Lower leg skin (tissue), 4 donors: Measurements from ENCODE around the gene CCSER2. TPM values are rescaled to one million over a fixed set of nuclear protein-coding genes. Genes with fewer than 3 reads are reported as not detected.

Source experiments
- DNase-seq, 2 donors: peaks; one replicate each; pipeline ENCODE4 v3.0.0-alpha.2; 2019; ENCODE audit warnings: low spot score in 2 of 2
- H3K4me3 ChIP-seq: fragments of 200-600 bp; sonication (generic); 2 replicates; pipeline ENCODE4 v1.5.1; 2017; ENCODE audit warnings: mild to moderate bottlenecking, low read depth; ENCODE audit not compliant: poor library complexity, severe bottlenecking
- POLR2A ChIP-seq, 2 donors: fragments of 450-650 bp; IDR thresholded peaks; one replicate each; pipeline ENCODE4 v1.6.1; 2016 to 2017; ENCODE audit warnings: antibody characterized with exemption in 2 of 2, mild to moderate bottlenecking in 1 of 2, moderate library complexity in 1 of 2
- WGBS, 2 donors: methylation state at CpG; one replicate each; pipeline ENCODE4 v1.1.5; 2018; 5-methylcytosine and 5-hydroxymethylcytosine counted together
- intact Hi-C: fragments of 100-400 bp; cut with DNase I; formaldehyde crosslinking; loops from one replicate; pipeline ENCODE4 v1.15.0; 2023; ENCODE audit warnings: low total_unique reads
- total RNA-seq, 4 donors: library from RNA; depleted of rRNA; stranded (reverse); fragments of >200 nt; gene quantifications; one replicate each; pipeline ENCODE4 v1.1.0, GENCODE V29; 2016
- TF ChIP-seq, protein P1 (sequence below), 3 donors: fragments of 450-650 bp; IDR thresholded peaks; one replicate each; pipeline ENCODE4 v1.5.1; 2016; ENCODE audit warnings: antibody characterized with exemption in 3 of 3, mild to moderate bottlenecking in 3 of 3, moderate library complexity in 2 of 3

Gene CCSER2
- total RNA-seq, 4 donors from 2014 or later: 33.3 to 69.5 (median 47.7) TPM

DNA sequence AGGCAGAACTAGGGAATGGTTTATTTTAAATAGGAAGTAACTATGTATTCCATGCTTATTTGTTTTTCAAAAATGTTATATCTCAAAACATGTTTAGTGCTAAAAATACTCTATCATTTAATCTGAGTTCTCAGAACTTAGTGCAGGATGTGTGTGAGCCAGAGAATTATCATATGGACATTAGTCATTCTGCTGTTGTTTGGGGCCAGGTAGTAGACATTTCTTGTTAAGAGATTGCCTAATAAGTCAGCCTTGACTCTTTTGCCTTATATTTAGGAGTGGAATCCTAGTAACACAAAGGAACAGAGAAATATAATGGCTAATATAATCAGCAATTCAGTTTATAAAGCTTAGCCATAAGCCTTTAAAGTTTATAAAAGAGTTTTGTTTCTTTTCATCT, 149.8 kb downstream of the CCSER2 start:
- no peak overlapping the region for H3K4me3 ChIP-seq
- TF ChIP-seq, protein P1, sequence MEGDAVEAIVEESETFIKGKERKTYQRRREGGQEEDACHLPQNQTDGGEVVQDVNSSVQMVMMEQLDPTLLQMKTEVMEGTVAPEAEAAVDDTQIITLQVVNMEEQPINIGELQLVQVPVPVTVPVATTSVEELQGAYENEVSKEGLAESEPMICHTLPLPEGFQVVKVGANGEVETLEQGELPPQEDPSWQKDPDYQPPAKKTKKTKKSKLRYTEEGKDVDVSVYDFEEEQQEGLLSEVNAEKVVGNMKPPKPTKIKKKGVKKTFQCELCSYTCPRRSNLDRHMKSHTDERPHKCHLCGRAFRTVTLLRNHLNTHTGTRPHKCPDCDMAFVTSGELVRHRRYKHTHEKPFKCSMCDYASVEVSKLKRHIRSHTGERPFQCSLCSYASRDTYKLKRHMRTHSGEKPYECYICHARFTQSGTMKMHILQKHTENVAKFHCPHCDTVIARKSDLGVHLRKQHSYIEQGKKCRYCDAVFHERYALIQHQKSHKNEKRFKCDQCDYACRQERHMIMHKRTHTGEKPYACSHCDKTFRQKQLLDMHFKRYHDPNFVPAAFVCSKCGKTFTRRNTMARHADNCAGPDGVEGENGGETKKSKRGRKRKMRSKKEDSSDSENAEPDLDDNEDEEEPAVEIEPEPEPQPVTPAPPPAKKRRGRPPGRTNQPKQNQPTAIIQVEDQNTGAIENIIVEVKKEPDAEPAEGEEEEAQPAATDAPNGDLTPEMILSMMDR (IDR thresholded peaks at IDR 0.05): no peak
- no peak for TF ChIP-seq POLR2A (IDR thresholded peaks at IDR 0.05)
- intact Hi-C loops: no loop called here
- DNase-seq: no peak

DNA sequence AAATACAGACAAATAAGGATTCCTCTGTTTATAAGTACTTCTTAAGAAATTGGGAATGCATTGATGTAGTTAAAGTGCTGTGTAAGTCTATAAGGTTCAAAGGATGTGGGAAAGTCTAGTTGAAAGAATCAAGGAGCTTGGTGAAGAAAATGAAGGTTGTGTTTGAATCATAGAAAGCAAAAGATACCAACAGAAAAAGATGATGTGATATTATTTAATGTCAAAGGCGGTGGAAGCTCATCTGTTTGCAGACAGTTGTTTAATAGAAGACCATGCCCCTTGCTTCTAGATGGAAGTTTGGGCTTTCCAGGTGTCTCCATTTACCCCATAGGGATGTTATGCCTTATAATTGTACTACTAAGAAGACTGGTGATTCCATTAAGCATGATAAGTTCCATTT, 150.3 kb downstream of the CCSER2 start:
- TF ChIP-seq POLR2A (IDR thresholded peaks at IDR 0.05): no peak
- TF ChIP-seq, protein P1 (IDR thresholded peaks at IDR 0.05): no peak
- no peak overlapping the region for H3K4me3 ChIP-seq
- DNase-seq: no peak
- WGBS, 2 donors: 97 to 100% methylated on average over 1 of the region's 1 CpG
- intact Hi-C loops: no loop called here

DNA sequence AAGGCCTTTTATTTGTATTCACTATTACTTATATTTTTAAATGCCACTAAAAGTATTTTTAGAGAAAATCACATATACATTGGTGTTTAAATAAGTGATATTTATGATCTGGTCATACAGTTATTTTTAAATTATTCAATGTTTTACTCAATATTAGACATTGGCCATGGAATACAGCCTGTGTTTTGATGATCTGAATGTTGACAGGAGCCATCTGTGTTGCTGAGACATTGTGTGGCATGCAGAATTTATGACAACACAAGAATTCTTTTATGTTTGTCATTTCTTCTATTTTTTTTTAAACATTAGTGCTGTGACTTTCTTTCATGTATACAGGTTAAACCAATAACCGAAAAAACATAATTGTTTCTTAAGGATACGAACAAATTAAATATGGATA, 156.2 kb downstream of the CCSER2 start:
- no peak for DNase-seq
- TF ChIP-seq POLR2A (IDR thresholded peaks at IDR 0.05): no peak
- TF ChIP-seq, protein P1 (IDR thresholded peaks at IDR 0.05): no peak
- H3K4me3 ChIP-seq: no peak overlapping the region
- WGBS, 2 donors: 91 to 95% methylated on average over 2 of the region's 2 CpGs
- intact Hi-C loops: no loop called here

DNA sequence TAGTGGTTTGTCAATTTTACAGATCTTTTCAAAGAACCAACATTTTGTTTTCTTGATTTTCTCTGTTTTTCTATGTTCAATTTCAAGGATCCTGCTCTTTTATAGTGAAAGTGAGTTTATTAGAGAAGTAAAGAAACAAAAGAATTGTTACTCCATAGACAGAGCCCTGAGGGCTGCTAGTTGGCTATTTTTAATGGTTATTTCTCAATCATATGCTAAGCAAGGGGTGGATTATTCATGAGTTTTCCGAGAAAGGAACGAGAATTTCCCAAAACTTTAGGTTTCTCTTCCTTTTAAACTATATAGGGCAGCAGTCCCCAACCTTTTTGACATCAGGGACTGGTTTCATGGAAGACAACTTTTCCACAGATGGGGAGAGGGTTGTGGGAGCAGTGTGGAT, 165.0 kb downstream of the CCSER2 start:
- intact Hi-C loops: no loop called here
- 77% methylated on average over 2 of the region's 2 CpGs for WGBS, 2 donors
- TF ChIP-seq POLR2A (IDR thresholded peaks at IDR 0.05): no peak
- TF ChIP-seq, protein P1 (IDR thresholded peaks at IDR 0.05): no peak
- H3K4me3 ChIP-seq: no peak overlapping the region
- DNase-seq: no peak

DNA sequence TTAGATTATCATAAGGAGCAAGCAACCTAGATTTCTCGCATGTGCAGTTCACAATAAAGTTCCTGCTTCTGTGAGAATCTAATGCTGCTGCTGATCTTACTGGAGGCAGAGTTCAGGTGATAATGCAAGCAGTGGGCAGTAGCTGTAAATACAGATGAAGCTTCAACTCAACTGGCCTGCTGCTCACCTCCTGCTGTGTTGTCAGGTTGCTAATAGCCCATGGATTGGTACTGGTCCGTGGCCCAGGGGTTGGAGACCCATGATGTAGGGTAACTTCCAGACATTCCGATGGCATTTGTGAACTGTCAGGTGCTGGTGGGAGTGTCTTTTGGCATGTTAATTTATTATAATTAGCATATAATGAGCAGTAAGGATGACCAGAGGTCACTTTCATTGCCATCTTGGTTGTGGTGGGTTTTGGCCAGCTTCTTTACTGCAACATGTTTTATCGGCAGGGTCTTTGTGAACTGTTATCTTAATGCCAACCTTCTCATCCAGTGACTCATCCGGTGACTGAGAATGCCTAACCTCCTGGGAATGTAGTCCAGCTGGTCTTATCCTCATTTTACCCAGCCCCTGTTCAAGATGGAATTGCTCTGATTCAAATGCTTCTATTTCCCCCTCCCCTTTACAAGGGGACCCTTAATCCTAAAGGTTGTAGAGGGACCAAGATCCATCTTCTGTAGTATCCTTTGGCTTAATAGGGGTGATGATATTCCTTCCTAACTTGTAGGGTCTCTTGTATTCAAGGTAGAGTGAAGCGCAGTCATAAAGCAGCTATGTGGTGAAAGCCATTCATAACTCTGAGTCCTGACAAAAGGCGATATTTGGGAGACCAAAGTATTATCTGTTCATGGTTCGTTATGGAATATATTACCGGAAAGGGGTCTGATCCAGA, 165.8 kb downstream of the CCSER2 start:
- H3K4me3 ChIP-seq: no peak overlapping the region
- TF ChIP-seq POLR2A (IDR thresholded peaks at IDR 0.05): no peak
- TF ChIP-seq, protein P1 (IDR thresholded peaks at IDR 0.05): no peak
- intact Hi-C loops: no loop called here
- 81 to 84% methylated on average over 9 of the region's 9 CpGs for WGBS, 2 donors
- peak in 1 of 2 donors; percentile 78 for DNase-seq

DNA sequence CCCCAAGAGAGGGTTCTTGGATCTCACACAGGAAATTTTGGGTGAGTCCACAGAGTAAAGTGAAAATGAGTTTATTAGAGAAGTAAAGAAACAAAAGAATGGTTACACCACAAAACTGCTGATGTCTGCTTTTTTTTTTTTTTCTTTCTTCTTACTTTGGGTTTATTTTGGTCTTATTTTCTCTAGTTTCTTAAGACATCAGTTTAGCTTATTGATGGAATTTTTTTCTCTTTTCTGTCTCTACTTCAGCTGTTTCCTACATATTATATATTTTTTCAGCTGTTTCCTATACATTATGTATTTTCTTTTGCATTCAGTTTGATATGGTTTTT, 166.4 kb downstream of the CCSER2 start:
- DNase-seq: no peak
- H3K4me3 ChIP-seq: no peak overlapping the region
- TF ChIP-seq, protein P1 (IDR thresholded peaks at IDR 0.05): no peak
- no peak for TF ChIP-seq POLR2A (IDR thresholded peaks at IDR 0.05)
- intact Hi-C loops: no loop called here
